CD14-positive monocyte (primary cell): ENCODE results near the gene RBMS1. TPM values are rescaled to one million over a fixed set of nuclear protein-coding genes. Genes with fewer than 3 reads are reported as not detected.

Experiments
- DNase-seq, 3 donors: peaks; one replicate each; pipeline ENCODE4 v3.0.0-alpha.2; 2011 to 2022
- H2AFZ ChIP-seq: 2 replicates; pipeline ENCODE4 v1.6.0; 2012; ENCODE audit warnings: mild to moderate bottlenecking, low read depth, low read length, inconsistent platforms; ENCODE audit not compliant: insufficient read depth, poor library complexity, severe bottlenecking
- H3K27ac ChIP-seq, 2 donors: 1 replicate in 1 of 2; 2 replicates in 1 of 2; pipeline ENCODE4 v1.5.1; 2012 to 2013; ENCODE audit warnings: low read length in 2 of 2, control low read depth in 1 of 2, inconsistent platforms in 1 of 2, low read depth in 1 of 2, mild to moderate bottlenecking in 1 of 2
- H3K27me3 ChIP-seq, 2 donors: one replicate each; pipeline versions ENCODE4 v1.6.0 to v1.6.1; 2011 to 2013; ENCODE audit warnings: low read length in 2 of 2; ENCODE audit not compliant: control insufficient read depth in 2 of 2, insufficient read depth in 2 of 2
- H3K36me3 ChIP-seq, 2 donors: replicated peaks in 1 of 2; 1 replicate in 1 of 2; 2 replicates in 1 of 2; pipeline versions ENCODE4 v1.5.1 to v1.6.1; 2012 to 2013; ENCODE audit warnings: low read length in 2 of 2, control low read depth in 1 of 2, inconsistent platforms in 1 of 2, mild to moderate bottlenecking in 1 of 2; ENCODE audit not compliant: insufficient read depth in 2 of 2, control insufficient read depth in 1 of 2
- H3K4me1 ChIP-seq, 2 donors: 1 replicate in 1 of 2; 2 replicates in 1 of 2; pipeline versions ENCODE4 v1.5.1 to v1.6.1; 2012 to 2013; ENCODE audit warnings: low read length in 2 of 2, control low read depth in 1 of 2, inconsistent platforms in 1 of 2, mild to moderate bottlenecking in 1 of 2, moderate library complexity in 1 of 2; ENCODE audit not compliant: insufficient read depth in 2 of 2, control insufficient read depth in 1 of 2
- H3K4me2 ChIP-seq: replicated peaks from 2 replicates; pipeline ENCODE3; 2012; ENCODE audit warnings: low read length, moderate library complexity, mild to moderate bottlenecking; ENCODE audit not compliant: poor library complexity, severe bottlenecking; ENCODE audit errors: extremely low read depth
- H3K4me3 ChIP-seq, 3 experiments: fragments of 200-600 bp in 1 of 3; sonication (generic) in 1 of 3; replicated peaks in 1 of 3; 1 replicate in 2 of 3; 2 replicates in 1 of 3; pipeline ENCODE4 v1.5.1; 2011 to 2013; ENCODE audit warnings: low read length in 3 of 3, mild to moderate bottlenecking in 3 of 3, control low read depth in 2 of 3, low read depth in 2 of 3, inconsistent platforms in 1 of 3, moderate library complexity in 1 of 3
- H3K79me2 ChIP-seq: 2 replicates; pipeline ENCODE4 v1.6.0; 2012; ENCODE audit warnings: mild to moderate bottlenecking, control low read depth, inconsistent platforms, low read length, moderate library complexity; ENCODE audit not compliant: insufficient read depth
- H3K9ac ChIP-seq: 2 replicates; pipeline ENCODE4 v1.6.0; 2017; ENCODE audit warnings: low read length, mild to moderate bottlenecking; ENCODE audit not compliant: insufficient read depth, poor library complexity, severe bottlenecking
- H3K9me3 ChIP-seq, 2 donors: replicated peaks in 1 of 2; 1 replicate in 1 of 2; 2 replicates in 1 of 2; pipeline versions ENCODE4 v1.5.1 to v1.6.1; 2012 to 2013; ENCODE audit warnings: low read length in 2 of 2, control low read depth in 1 of 2; ENCODE audit not compliant: control insufficient read depth in 1 of 2, insufficient read depth in 1 of 2
- H4K20me1 ChIP-seq: 2 replicates; pipeline ENCODE4 v1.6.0; 2012; ENCODE audit warnings: mild to moderate bottlenecking, low read length, control low read depth, moderate library complexity; ENCODE audit not compliant: insufficient read depth
- H3K27ac Mint-ChIP-seq, 7 donors: one replicate each; pipeline ENCODE4 v1.8.0; 2020; ENCODE audit warnings: mild to moderate bottlenecking in 7 of 7, mixed read lengths in 7 of 7, moderate library complexity in 6 of 7, inconsistent platforms in 2 of 7
- H3K27me3 Mint-ChIP-seq, 3 donors: one replicate each; pipeline ENCODE4 v1.8.0; 2021 to 2022; ENCODE audit warnings: low read depth in 3 of 3, mild to moderate bottlenecking in 3 of 3, mixed read lengths in 3 of 3, moderate library complexity in 3 of 3, inconsistent platforms in 1 of 3
- H3K36me3 Mint-ChIP-seq, 2 donors: one replicate each; pipeline ENCODE4 v1.8.0; 2020; ENCODE audit warnings: mixed read lengths in 2 of 2, inconsistent platforms in 1 of 2, mild to moderate bottlenecking in 1 of 2
- H3K4me1 Mint-ChIP-seq: one replicate; pipeline ENCODE4 v1.8.0; 2020; ENCODE audit warnings: mild to moderate bottlenecking, mixed read lengths
- H3K4me3 Mint-ChIP-seq, 2 donors: one replicate each; pipeline ENCODE4 v1.8.0; 2020; ENCODE audit warnings: mild to moderate bottlenecking in 2 of 2, mixed read lengths in 2 of 2, moderate library complexity in 1 of 2
- H3K9me3 Mint-ChIP-seq, 7 donors: one replicate each; pipeline ENCODE4 v1.8.0; 2020 to 2022; ENCODE audit warnings: mixed read lengths in 7 of 7, mild to moderate bottlenecking in 6 of 7, moderate library complexity in 6 of 7, inconsistent platforms in 2 of 7
- WGBS: methylation state at CpG from one replicate; pipeline ENCODE4 v1.1.5; 2013; ENCODE audit warnings: missing lambda C conversion rate; ENCODE audit not compliant: insufficient coverage; 5-methylcytosine and 5-hydroxymethylcytosine counted together
- intact Hi-C, 2 donors: fragments of 100-400 bp; cut with micrococcal nuclease; formaldehyde crosslinking; loops; one replicate each; pipeline versions ENCODE4 v1.15.0 to v1.15.1; 2023
- polyA plus RNA-seq, 3 donors: library from polyadenylated mRNA; depleted of rRNA in 1 of 3; unstranded in 2 of 3; stranded (reverse) in 1 of 3; fragments of 300-500 nt in 2 of 3; fragments of >200 nt in 1 of 3; fragmentation: Illumina TruSeq in 2 of 3; gene quantifications; 1 replicate in 2 of 3; 2 replicates in 1 of 3; pipeline ENCODE4 v1.2.3, GENCODE V29; 2012 to 2021
- TF ChIP-seq, protein P1 (sequence below): fragments of 200-600 bp; IDR thresholded peaks from one replicate; pipeline ENCODE4 v1.8.0; 2022; ENCODE audit warnings: antibody characterized with exemption, mild to moderate bottlenecking

RBMS1 gene
- polyA plus RNA-seq, 3 donors: 88.2 to 91.2 (median 89.4) TPM

DNA sequence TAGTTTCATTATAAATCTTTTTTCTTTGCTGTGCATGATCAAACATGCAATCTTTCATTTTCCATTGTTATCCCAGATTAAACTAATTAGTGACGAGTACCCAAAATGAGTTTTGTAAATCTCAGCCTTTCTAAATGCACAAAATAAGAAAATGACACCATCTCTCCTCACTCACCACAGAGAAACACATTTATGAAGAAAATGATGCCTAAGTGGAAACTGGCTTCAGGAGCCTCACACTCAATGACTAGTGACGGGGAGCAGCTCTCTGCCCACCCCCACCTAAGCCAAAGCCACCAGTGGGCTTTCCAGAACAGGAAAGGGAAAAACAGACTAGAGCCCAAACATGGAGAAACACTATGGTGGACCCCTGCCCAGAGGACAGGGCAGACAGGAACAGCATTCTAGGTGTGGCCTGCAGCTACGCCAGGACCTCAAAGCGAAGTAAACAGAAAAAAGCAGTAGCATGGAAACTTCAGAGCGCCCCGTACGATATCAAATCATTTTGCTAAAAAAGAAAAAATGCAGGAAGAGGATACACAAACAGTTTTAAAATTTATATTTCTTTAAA is 113.5 kb downstream of the RBMS1 start:
- H3K4me2 ChIP-seq: peak overlapping the region; percentile 77
- H3K27ac ChIP-seq: peak overlapping the region; percentile 26 to 84
- no peaks in the 10 kb centered on the region for H3K27me3 ChIP-seq
- H3K9me3 ChIP-seq: no peaks in the 10 kb centered on the region
- H3K4me1 ChIP-seq: peaks cover 80 to 82% of the 10 kb centered on the region in 2 donors
- TF ChIP-seq, protein P1, sequence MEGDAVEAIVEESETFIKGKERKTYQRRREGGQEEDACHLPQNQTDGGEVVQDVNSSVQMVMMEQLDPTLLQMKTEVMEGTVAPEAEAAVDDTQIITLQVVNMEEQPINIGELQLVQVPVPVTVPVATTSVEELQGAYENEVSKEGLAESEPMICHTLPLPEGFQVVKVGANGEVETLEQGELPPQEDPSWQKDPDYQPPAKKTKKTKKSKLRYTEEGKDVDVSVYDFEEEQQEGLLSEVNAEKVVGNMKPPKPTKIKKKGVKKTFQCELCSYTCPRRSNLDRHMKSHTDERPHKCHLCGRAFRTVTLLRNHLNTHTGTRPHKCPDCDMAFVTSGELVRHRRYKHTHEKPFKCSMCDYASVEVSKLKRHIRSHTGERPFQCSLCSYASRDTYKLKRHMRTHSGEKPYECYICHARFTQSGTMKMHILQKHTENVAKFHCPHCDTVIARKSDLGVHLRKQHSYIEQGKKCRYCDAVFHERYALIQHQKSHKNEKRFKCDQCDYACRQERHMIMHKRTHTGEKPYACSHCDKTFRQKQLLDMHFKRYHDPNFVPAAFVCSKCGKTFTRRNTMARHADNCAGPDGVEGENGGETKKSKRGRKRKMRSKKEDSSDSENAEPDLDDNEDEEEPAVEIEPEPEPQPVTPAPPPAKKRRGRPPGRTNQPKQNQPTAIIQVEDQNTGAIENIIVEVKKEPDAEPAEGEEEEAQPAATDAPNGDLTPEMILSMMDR: no peak
- Mint-ChIP-seq H3K4me3 (peak overlapping the region; percentile 59 to 82), H3K27ac (peak overlapping the region; percentile 85 to 96 (median 94)), H3K36me3 (peaks cover 4 to 5% of the 10 kb centered on the region in 2 donors), H3K4me1 (peaks cover 85% of the 10 kb centered on the region), H3K9me3 (no peaks in the 10 kb centered on the region), H3K27me3 (no peaks in the 10 kb centered on the region)
- no peak overlapping the region for H3K9ac ChIP-seq
- peak overlapping the region in 1 of 3 experiments; percentile 65 for H3K4me3 ChIP-seq
- peaks cover 41% of the 10 kb centered on the region for H4K20me1 ChIP-seq
- peaks cover 97% of the 10 kb centered on the region for H3K79me2 ChIP-seq
- 49% methylated on average over 2 of the region's 7 CpGs for WGBS
- intact Hi-C loops: no loop called here
- DNase-seq: no peak
- no peaks in the 10 kb centered on the region for H3K36me3 ChIP-seq
- H2AFZ ChIP-seq: no peak overlapping the region

DNA sequence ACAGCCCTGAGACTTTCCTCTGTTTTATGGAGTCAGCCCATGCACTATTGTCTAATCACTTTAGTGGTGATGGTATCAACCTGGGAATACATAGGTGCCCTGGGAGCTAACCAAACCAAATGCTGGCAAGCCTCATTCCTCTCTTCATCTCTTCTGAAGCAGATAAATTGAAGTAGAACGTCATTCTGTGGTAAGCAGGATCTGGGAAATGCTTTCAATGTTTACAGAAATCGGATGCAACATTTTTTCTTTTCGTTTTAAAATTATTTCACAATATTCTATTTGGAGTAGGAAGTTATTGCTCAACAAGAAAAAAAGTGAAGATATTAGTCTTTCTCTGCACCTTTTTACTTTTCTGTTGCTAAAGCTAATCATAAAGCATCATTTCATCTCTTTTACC is 114.2 kb downstream of the RBMS1 start:
- DNase-seq: peak in 2 of 3 donors; percentile 25 to 70
- Histone ChIP-seq H3K4me2 (peak overlapping the region; percentile 77), H4K20me1 (peaks cover 44% of the 10 kb centered on the region), H3K27ac (peak overlapping the region in 1 of 2 donors; percentile 84), H3K9me3 (no peaks in the 10 kb centered on the region), H3K9ac (no peak overlapping the region), H2AFZ (no peak overlapping the region), H3K4me3 (peak overlapping the region in 2 of 3 experiments; percentile 39 to 65), H3K79me2 (peaks cover 97% of the 10 kb centered on the region), H3K4me1 (peaks cover 87 to 89% of the 10 kb centered on the region in 2 donors), H3K36me3 (no peaks in the 10 kb centered on the region), H3K27me3 (no peaks in the 10 kb centered on the region)
- Mint-ChIP-seq H3K9me3 (no peaks in the 10 kb centered on the region), H3K27me3 (no peaks in the 10 kb centered on the region), H3K27ac (peak overlapping the region; percentile 85 to 96 (median 94)), H3K4me1 (peaks cover 86% of the 10 kb centered on the region), H3K4me3 (peak overlapping the region; percentile 59 to 82), H3K36me3 (peaks cover 0 to 3% of the 10 kb centered on the region in 2 donors)
- intact Hi-C loops: no loop called here
- WGBS: no CpG with 5 or more reads among the region's 3 CpGs
- TF ChIP-seq, protein P1: no peak
